HT1080 (cell line): ENCODE results near the gene ENPP1. TPM values are rescaled to one million over a fixed set of nuclear protein-coding genes. Genes with fewer than 3 reads are reported as not detected.
"Not testable (repeated sequence)": the region's sequence is repeated elsewhere in the genome, so short reads cannot be mapped to it uniquely, and the experiment has no call there.

Experiments used
- DNase-seq: peaks from one replicate; pipeline ENCODE4 v3.0.0-alpha.2; 2015; ENCODE audit warnings: low read depth
- total RNA-seq: library from RNA; depleted of rRNA; stranded (reverse); fragments of >200 nt; shearing (Covaris generic); gene quantifications from 2 replicates; pipeline ENCODE4 v1.2.3, GENCODE V29; 2014

ENPP1 gene
- total RNA-seq, 1 experiment from 2014 or later: 24.7 TPM

DNA sequence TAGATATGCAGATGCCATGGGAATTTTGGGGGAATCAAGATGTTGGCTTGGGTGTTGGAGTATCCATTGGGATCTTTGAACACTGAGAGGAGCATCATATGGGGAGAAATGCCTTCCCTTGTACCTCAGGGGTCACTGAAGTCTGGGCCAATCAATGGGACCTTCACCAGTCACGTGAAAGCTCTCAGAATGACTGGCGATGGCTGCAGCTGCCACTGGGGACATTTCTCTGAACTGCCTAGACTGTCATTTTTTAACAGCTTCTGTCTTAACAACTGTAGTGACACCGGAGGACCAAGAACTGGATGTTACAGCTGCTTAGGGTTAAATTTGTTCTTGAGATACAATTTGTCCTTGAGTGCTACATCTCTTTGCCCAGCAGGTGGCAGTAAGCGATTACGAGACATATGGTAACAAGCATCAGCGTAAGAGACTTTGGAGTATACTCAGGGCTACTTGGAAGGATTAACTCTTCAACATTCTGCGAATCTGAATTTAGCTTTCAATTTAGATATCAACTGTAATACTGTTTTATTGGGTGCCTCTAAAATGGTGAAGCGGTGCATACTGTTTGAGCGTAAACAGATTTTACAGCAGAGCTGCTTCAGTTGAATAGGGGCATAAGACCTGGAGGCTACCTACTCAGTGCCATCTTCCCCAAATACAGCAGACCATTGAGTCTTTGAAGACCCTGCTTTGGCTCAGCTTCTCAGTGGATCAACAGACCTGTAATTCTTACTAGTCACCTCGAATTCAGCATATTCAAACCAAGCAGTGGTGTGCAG is 107.3 kb downstream of the ENPP1 start:
- DNase-seq: peak; percentile 50

DNA sequence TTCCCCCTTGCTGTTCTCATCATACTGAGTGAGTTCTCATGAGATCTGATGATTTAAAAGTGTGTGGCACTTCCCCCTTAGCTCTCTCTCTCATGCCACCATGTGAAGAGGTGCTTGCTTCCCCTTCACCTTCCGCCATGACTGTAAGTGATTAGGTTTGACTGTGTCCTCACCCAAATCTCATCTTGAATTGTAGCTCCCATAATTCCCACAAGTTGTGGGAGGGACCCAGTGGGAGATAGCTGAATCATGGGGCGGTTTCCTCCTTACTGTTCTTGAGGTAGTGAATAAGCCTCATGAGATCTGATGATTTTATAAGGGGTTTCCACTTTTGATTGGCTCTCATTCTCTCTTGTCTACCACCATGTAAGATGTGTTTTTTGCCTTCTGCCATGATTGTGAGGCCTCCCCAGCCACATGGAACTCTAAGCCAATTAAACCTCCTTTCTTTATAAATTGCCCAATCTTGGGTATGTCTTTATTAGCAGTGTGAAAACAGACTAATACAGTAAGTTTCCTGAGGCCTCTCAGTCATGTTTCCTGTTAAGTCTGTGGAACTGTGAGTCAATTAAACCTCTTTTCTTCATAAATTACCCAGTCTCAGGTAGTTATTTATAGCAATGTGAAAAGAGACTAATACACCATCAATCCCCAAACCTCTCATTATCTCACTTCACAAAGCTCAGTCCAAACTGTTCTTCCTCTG is 108.4 kb downstream of the ENPP1 start:
- not testable (repeated sequence) for DNase-seq

GRCh38 chr6:131916847-131917246 is 109.0 kb downstream of the ENPP1 start:
- DNase-seq: no peak

DNA sequence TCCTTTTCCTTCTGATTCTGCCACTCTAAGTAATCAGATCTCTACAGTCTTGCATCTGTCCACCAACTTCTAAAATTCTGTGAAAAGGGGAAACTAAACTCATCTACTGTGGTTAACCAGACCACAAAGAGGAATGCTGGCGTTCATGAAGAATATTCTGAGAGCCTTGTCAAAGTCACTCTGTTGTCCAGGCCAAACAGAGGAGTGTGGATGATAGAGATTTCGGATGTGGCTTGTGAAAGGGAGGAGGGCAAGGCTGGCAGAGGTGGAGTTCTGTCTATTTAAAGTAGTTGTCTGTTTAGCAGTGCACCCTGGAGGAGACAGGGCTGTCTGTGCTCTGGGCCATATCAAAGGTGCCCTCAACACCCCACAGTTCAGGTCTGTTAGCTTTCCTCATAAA is 109.5 kb downstream of the ENPP1 start:
- peak; percentile 48 for DNase-seq

- no peak for DNase-seq
These were observed 110.2 kb downstream of the ENPP1 start for GRCh38 chr6:131917763-131918649.

DNA sequence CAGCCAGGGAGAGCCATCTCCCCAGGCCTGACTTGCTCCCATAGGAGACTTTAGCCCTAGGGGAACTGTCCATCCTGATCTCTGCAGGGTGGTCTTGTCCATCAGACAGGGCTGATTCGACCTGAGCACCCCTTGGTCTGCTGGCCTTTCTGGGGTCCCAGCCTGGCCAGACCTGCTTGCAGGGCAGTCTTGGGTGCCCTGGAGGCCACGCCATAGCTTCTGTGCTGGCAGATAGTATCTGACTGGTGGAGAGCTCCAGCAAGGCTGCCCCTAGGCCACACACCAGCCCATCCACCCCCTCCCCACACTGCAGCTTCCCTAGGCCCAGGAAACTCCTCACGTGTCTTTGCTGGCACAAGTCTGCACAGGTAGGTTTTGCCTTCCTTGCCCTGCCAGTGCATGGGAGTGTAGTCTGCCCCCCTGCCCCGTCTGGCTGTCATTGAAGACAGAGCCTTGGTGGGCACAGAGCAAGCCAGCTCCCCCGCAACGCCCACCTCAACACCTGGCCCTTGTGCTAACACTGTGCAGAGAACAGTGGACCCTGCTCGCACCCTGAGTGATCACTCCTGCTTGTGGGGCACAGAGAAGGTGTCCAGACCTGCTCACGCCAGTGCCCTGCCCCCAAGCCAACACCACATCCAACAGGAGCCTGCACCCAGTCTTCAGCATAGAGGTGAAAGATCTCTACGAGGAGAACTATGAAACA is 111.0 kb downstream of the ENPP1 start:
- DNase-seq: no peak

- DNase-seq: no peak
These were observed 112.8 kb downstream of the ENPP1 start for GRCh38 chr6:131920656-131921055.

DNA sequence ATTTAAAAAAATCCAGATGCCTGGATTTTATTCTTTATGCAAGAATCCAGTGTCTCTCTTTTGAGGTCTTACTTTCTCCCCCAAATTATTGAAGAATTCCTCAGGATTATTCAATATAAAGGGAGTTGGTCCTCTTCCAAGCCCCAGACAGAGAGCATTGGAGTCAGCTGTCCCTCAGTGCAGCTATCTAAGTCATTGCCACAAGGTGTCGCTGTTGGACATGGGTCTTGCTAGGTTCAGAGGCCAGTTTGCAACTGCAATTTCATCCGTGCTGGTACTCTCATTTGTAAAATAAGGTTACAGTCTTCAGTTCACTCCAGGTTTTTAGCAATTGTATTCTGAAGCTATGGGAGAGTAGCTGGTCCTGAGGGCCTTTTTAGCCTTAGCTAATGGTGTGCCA is 115.5 kb downstream of the ENPP1 start:
- DNase-seq: peak; percentile 63

- peak; percentile 54 for DNase-seq
These were observed 117.2 kb downstream of the ENPP1 start for GRCh38 chr6:131924881-131925474.

DNA sequence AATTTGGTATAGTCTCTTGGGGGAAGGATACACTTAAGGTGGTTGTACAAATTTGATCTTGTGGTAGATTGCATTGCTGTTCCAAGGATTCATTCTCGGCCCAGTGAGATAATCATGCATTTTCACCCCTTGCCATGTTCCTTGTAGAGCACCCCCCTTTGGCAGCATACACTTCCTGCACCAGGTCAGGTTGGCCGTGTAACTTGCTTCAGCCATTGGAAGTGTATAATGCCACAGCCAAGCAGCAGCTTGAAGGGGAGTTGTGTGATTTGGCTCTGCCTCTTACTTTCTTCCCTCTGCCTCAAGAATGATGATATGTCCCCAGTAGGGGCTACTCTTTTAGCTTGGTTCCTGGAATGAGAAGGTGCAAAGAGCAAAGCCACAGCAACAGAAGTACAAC is 121.4 kb downstream of the ENPP1 start:
- DNase-seq: no peak

GRCh38 chr6:131929976-131930375 is 122.2 kb downstream of the ENPP1 start:
- DNase-seq: no peak

GRCh38 chr6:131931063-131931750 is 123.4 kb downstream of the ENPP1 start:
- DNase-seq: no peak

- no peak for DNase-seq
These were observed 128.3 kb downstream of the ENPP1 start for GRCh38 chr6:131936156-131936555.

- no peak for DNase-seq
These were observed 129.4 kb downstream of the ENPP1 start for GRCh38 chr6:131937226-131937625.

GRCh38 chr6:131937703-131938631 is 130.1 kb downstream of the ENPP1 start:
- DNase-seq: no peak
